ENCODE results near the gene FBXL19. TPM values are rescaled to one million over a fixed set of nuclear protein-coding genes. Genes with fewer than 3 reads are reported as not detected.

Gene FBXL19
- total and polyA plus RNA-seq, 2 of the 13 experiments (the other 11 are each of a cell fraction or from before 2014, with no cell fraction given), result 6.0 to 13.7 TPM

DNA sequence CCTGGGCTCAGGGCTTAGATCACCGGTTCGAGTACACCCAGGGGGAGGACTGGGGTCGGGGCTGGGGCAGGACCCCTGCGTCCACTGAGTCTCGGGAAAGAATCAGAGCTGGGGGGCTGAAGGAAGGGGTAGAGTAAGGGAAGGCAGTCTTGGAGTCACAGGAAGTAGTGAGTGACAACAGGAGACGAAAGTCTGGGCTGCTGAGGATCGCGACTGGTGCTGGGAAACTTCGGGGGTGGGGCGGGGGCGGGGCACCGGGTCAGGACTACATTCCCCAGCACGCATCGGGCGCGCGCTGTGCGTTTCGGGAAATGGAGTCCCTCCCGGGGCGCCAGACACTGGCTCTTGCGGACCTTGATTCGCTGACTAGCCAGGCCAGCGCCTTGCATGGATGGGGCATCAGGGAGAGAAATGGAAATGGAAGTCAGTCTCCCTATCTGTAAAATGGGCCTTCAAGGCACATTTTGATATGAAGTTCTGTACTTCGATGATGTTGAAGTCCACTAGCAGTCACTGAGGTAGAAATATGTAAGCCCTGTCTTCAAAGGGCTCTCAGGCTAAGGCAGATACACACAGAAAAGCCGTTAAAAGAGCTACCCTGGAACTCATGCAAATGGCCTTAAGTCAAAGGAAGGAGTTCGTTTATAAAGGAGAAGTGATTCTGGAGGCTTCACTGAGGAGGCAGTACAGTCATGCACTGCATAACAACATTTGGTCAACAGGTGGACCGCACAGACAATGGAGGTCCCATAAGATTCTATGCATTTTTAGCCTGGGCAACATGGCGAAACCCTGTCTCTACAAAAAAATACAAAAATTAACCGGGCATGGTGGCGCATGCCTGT, 26.3 kb upstream of the FBXL19 start (continued):
- no peak for TF ChIP-seq ATRX (CRISPR knock-in tag; IDR thresholded peaks at IDR 0.05; ENCODE audit: borderline replicate concordance)
- TF ChIP-seq ZSCAN29 (CRISPR knock-in tag; conservative IDR thresholded peaks at IDR 0.05), result no peak
- no peak for TF ChIP-seq CCDC6 (CRISPR knock-in tag; IDR thresholded peaks at IDR 0.05)
- TF ChIP-seq SUZ12 (IDR thresholded peaks at IDR 0.05; ENCODE audit: low read depth, low read length), result peak; percentile 95
- TF ChIP-seq, protein P1, sequence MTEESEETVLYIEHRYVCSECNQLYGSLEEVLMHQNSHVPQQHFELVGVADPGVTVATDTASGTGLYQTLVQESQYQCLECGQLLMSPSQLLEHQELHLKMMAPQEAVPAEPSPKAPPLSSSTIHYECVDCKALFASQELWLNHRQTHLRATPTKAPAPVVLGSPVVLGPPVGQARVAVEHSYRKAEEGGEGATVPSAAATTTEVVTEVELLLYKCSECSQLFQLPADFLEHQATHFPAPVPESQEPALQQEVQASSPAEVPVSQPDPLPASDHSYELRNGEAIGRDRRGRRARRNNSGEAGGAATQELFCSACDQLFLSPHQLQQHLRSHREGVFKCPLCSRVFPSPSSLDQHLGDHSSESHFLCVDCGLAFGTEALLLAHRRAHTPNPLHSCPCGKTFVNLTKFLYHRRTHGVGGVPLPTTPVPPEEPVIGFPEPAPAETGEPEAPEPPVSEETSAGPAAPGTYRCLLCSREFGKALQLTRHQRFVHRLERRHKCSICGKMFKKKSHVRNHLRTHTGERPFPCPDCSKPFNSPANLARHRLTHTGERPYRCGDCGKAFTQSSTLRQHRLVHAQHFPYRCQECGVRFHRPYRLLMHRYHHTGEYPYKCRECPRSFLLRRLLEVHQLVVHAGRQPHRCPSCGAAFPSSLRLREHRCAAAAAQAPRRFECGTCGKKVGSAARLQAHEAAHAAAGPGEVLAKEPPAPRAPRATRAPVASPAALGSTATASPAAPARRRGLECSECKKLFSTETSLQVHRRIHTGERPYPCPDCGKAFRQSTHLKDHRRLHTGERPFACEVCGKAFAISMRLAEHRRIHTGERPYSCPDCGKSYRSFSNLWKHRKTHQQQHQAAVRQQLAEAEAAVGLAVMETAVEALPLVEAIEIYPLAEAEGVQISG (CRISPR knock-in tag; IDR thresholded peaks at IDR 0.05), result peak; percentile 96
- 0 out of 2 replicates have a peak, but pooled peaks have one; percentile 27 for TF ChIP-seq ZNF776 (CRISPR knock-in tag; IDR thresholded peaks at IDR 0.05)
- no peak for TF ChIP-seq KLF9 (CRISPR knock-in tag; IDR thresholded peaks at IDR 0.05; ENCODE audit: low read depth)
- TF ChIP-seq, protein P2, sequence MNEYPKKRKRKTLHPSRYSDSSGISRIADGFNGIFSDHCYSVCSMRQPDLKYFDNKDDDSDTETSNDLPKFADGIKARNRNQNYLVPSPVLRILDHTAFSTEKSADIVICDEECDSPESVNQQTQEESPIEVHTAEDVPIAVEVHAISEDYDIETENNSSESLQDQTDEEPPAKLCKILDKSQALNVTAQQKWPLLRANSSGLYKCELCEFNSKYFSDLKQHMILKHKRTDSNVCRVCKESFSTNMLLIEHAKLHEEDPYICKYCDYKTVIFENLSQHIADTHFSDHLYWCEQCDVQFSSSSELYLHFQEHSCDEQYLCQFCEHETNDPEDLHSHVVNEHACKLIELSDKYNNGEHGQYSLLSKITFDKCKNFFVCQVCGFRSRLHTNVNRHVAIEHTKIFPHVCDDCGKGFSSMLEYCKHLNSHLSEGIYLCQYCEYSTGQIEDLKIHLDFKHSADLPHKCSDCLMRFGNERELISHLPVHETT (CRISPR knock-in tag; conservative IDR thresholded peaks at IDR 0.05), result no peak
- TF ChIP-seq TSC22D2 (CRISPR knock-in tag; IDR thresholded peaks at IDR 0.05; ENCODE audit: borderline replicate concordance), result no peak
- no peak for TF ChIP-seq ZNF460 (CRISPR knock-in tag; IDR thresholded peaks at IDR 0.05; ENCODE audit: borderline replicate concordance)
- 0 out of 2 replicates have a peak, but pooled peaks have one; percentile 74 for TF ChIP-seq ZNF543 (CRISPR knock-in tag; IDR thresholded peaks at IDR 0.05)
- no peak for TF ChIP-seq MBNL3 (CRISPR knock-in tag; conservative IDR thresholded peaks at IDR 0.05)
- TF ChIP-seq ZNF546 (CRISPR knock-in tag; conservative IDR thresholded peaks at IDR 0.05), result no peak
- TF ChIP-seq YEATS2 (CRISPR knock-in tag; IDR thresholded peaks at IDR 0.05; ENCODE audit: borderline replicate concordance), result peak; percentile 53; the same call in 1 of the 2 replicates
- 0 out of 2 replicates have a peak, but pooled peaks have one; percentile 27 for TF ChIP-seq GTF3A (CRISPR knock-in tag; conservative IDR thresholded peaks at IDR 0.05)
- peak; percentile 10; the same call in 1 of the 2 replicates for TF ChIP-seq ZNF350 (CRISPR knock-in tag; IDR thresholded peaks at IDR 0.05; ENCODE audit: borderline replicate concordance, low read depth)
- TF ChIP-seq, protein P3, sequence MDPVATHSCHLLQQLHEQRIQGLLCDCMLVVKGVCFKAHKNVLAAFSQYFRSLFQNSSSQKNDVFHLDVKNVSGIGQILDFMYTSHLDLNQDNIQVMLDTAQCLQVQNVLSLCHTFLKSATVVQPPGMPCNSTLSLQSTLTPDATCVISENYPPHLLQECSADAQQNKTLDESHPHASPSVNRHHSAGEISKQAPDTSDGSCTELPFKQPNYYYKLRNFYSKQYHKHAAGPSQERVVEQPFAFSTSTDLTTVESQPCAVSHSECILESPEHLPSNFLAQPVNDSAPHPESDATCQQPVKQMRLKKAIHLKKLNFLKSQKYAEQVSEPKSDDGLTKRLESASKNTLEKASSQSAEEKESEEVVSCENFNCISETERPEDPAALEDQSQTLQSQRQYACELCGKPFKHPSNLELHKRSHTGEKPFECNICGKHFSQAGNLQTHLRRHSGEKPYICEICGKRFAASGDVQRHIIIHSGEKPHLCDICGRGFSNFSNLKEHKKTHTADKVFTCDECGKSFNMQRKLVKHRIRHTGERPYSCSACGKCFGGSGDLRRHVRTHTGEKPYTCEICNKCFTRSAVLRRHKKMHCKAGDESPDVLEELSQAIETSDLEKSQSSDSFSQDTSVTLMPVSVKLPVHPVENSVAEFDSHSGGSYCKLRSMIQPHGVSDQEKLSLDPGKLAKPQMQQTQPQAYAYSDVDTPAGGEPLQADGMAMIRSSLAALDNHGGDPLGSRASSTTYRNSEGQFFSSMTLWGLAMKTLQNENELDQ (CRISPR knock-in tag; IDR thresholded peaks at IDR 0.05; ENCODE audit: borderline replicate concordance), result no peak
- TF ChIP-seq ATAD3A (CRISPR knock-in tag; IDR thresholded peaks at IDR 0.05), result no peak
- no peak for TF ChIP-seq ZC3H4 (CRISPR knock-in tag; IDR thresholded peaks at IDR 0.05; ENCODE audit: borderline replicate concordance)
- TF ChIP-seq KLF6 (CRISPR knock-in tag; IDR thresholded peaks at IDR 0.05), result no peak
- no peak for TF ChIP-seq RFX5 (IDR thresholded peaks at IDR 0.05; ENCODE audit: low read depth, low read length)
- TF ChIP-seq MTF1 (CRISPR knock-in tag; IDR thresholded peaks at IDR 0.05), result no peak
- no peak for TF ChIP-seq ZNF530 (CRISPR knock-in tag; IDR thresholded peaks at IDR 0.05; ENCODE audit: low read depth)
- TF ChIP-seq ZNF570 (CRISPR knock-in tag; IDR thresholded peaks at IDR 0.05; ENCODE audit: borderline replicate concordance), result no peak

Measured in HepG2 (cell line).